DMS 273 (cell line): Measurements from ENCODE around the gene SCN4A.
"Not testable (repeated sequence)": the region's sequence is repeated elsewhere in the genome, so short reads cannot be mapped to it uniquely, and the experiment has no call there.

ENCODE experiments used
- DNase-seq: peaks from one replicate; lab custom pipeline; 2025; ENCODE audit not compliant: unreplicated experiment; lab: John Stamatoyannopoulos, UW

The SCN4A gene

GRCh38 chr17:63939401-63939800, 33.3 kb downstream of the SCN4A start:
- no peak for DNase-seq

GRCh38 chr17:63937920-63938319, 34.8 kb downstream of the SCN4A start:
- DNase-seq, result no peak

- no peak for DNase-seq
Measured at GRCh38 chr17:63937319-63937718, 35.4 kb downstream of the SCN4A start.

DNA sequence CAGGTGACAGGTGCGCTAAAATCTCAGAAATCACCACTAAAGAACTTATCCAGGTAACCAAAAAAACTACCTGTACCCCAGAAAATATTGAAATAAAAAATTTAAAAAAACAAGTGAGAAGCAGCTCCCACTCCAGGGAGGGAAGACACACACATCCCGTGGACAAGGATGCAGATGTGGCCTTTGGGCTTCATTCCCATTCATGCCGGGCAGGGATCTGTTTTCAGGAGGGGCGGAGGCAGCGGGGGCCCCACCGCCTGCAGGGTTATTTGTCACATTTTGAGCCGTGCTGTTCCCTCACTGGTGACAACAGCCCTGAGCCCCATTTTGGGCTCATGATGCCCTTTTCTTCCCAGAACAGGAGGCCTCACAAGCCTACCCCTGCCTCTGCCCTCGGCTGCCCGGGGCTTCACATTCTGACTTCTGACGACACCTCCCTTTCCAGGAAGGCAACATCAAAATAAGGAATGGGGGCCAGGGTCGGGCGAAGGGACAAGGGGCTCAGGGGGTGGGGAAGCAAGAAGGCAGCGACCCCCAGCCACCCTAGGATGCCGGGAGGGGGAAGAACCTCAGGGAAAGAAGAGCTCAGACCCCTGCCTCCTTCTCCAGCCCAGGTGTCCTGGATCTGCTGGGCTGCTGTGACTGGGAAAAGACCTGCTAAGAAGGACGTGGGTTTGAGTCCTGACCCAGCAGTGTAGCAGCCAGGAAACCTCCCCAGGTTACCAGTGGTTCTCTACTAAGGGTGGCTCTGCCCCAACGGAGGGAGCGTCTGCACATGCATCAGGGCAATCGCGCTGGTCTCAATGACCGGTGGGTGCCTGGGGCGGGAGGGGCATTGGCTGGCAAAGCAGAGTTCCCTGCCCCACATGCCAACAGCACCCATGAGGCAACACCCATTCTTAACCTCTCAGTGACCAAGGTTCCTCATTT, 38.3 kb downstream of the SCN4A start:
- no peak for DNase-seq

GRCh38 chr17:63933598-63933997, 39.1 kb downstream of the SCN4A start:
- DNase-seq, result no peak

DNA sequence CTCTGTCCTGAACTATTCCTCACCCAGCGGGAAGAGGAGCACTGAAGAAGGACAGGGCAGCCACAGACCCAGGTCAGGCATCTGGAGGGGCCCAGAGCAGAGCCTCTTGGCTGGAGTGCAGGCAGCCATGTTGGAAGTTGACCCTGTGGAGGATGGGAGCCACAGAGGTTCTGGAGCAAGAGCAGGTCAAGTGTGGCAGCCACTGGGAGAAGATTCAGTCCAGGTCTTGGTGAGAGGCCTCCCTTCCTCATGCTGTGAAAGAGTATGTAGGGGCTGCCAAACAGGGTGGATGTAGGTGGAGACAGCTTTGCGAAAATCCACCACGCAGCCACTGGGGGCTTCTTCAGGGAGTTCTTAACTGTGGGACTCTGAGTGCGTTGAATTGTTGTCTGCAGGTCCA, 40.0 kb downstream of the SCN4A start:
- no peak for DNase-seq

GRCh38 chr17:63931981-63932561, 40.6 kb downstream of the SCN4A start, which contains the start of gene CD79B:
Gene CD79B (minus strand): TSS chr17:63932331. CDS start chr17:63932261, 70 bp downstream.
- no peak for DNase-seq

DNA sequence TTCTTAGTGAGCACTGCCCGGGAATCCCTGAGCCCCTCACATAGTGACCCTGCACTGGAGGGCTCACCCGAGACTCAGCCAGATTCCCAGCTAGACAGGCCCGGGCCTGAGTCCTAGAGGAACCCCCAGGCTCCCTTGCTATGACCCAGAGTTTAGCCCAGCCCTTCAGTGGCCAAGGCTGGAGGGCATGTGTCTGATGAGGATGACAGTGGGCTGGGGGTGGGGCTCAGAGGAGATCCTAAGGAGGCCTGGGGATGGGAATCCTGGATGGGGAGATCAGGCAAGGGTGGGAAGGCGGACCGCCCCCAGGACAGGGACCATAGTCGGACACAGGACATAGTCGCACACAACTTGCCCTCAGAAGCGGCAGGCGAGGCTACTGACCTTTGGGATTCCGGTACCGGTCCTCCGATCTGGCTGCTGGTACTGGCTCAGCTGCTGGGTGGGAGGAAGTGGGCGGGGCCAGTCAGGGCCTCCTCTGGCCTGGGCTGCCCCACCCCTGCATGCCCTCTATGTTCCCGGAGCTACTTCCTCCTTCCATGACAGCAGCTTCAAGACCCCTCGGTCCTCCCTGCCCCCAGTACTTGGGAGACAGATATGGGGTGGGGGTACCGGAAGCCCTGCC, 41.7 kb downstream of the SCN4A start:
- no peak for DNase-seq

DNA sequence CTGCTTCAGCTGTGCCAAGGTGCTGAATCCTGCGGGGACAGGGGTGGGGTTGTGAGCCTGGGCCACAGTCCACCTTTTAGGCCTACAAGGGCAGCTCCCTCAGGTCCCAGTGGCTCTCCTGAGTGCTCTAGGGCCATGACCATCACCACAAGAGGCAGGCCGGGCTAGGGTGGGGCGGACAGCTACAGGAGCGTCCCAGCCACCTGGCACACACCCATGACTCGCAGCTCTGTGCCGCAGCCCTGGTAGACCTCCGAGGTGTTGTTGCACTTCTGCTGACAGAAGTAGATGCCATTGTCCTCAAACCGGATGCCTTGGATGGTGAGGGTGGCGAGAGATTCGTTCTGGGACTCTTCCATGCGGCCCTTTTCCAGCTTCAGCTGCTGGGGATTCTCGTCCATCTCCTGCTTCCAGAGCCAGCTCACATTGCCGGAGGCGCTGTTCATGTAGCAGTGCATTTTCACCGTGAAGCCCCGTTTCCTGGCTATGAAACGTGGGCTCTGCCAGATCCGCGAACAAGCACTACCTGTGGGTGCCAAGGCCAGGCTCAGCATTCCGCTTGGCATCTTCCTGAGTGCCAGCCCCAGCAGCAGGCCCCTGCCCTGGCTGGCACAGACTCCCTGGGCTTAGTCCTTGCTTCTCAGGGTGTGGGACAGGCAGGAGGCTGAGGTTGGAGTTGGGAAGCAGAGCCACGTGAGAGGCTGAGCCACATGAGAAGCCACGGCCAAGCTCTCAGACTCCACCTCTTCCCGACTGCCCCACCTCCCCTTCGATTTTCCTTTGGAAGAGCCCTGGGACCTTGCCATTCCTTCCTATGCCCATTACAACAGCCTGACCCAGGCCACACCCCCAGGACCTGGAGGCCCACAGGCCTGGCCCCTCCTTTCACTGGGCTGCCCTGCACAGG, 42.6 kb downstream of the SCN4A start:
- DNase-seq, result no peak

DNA sequence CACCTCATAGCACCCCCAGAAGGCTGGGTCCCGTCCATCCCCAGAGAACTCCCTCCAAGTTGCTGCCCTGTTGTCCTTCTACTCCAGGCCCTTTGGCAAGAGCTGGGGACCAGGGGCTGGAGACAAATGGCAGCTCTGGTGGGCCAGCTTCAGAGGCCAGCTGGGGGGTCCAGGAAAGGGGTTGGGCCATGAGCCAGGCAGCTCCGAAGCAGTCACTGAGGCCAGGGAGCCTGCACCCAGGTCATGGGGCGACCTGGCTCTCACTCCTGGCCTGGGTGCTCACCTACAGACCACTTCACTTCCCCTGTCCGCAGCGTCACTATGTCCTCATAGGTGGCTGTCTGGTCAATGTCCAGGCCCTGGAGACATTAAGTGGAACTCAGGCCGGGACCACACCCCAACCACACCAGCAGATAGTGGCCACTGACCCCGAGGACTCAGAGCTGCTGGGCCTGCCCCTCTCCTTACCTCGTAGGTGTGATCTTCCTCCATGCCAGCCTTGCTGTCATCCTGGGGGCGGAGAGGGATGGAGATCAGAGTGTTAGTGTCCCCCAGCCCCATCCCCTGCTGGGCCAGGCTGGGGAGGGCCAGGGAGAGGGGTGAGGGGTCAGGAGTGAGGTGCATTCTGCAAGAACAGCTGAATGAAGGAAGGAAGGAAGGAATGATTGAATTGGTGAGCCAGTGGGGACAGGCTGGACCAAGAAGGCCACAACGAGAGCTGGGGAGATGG, 43.6 kb downstream of the SCN4A start:
- DNase-seq, result no peak

- no peak for DNase-seq
Measured at GRCh38 chr17:63928172-63928666, 44.5 kb downstream of the SCN4A start.

DNA sequence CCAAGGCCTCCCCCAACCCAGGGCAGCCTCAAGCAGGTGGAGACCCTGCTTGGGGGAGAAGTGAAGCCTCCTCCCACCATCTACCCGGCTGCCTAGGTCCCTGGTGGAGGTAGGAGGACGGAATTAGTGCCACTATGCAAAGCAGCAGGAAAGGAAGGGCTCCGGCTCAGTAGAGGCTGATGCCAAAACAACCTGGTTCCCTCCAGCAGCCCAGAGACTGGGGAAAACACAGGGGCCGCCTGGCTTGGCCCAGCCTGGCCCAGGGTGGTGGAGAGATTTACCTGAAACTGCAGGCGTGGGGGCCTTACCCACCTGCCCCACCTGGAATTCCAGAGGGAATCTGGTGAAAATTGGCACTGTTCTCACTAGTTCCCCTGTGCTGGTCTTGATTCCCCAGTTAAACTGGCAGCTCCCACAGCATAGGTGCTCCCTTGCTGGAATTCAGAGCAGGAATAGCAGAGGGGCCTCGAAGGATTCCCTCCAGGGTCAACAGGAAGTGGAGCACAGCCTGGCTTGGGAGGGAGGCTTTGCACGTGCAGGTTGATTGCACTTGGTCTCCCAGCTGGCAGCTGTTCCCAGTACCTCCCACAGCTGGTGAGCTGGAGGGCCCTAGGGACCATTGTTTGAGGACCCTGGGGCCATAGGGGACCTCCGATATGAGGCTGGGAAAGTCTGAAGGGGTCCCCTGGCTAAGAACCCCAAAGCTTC, 45.1 kb downstream of the SCN4A start:
- DNase-seq, result peak; percentile 18

GRCh38 chr17:63926164-63926563, 46.6 kb downstream of the SCN4A start:
- no peak for DNase-seq

DNA sequence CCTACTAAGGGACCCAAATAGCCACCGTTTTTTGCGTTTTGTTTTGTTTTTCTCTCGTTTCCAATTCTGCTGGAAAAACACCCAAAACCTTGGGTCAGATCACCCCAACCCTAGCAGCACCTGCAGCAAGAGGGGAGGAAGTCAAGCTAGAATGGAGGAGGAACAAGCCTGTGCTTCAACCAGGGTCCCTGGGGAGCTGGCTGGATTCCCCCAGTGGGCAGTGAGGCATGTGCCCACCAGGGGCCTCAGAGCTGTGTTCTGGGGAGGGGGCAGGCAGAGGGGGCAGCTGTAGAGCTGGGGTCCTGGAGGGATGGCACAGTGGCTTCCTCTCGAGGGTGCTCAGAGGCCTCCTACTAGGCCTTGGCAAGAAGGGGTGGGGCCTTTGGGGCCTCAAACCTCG, 47.1 kb downstream of the SCN4A start:
- DNase-seq, result no peak

- not testable (repeated sequence) for DNase-seq
Measured at GRCh38 chr17:63922402-63922801, 50.3 kb downstream of the SCN4A start.

DNA sequence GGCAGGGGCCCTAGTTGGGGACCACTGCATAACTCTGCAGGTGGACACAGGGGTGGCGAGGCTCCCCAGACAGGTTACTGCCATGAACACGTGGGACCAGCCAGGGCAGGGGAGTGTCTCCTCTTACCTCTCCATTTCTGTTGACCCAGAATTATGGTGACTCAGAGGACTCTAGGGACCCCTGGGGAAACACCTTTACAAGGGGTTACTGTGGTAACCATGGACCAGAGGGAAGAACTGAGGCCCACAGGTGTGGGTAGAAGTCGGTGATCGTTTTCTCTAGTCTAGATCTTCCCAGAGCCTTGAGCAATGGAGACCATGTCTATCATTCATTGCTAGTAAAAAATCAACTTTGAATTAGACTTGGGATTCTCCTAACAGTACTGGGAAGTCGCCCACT, 51.9 kb downstream of the SCN4A start:
- DNase-seq, result not testable (repeated sequence)

- DNase-seq, result not testable (repeated sequence)
Measured at GRCh38 chr17:63920050-63920449, 52.7 kb downstream of the SCN4A start.

- DNase-seq, result peak; percentile 74
Measured at GRCh38 chr17:63919311-63919723, 53.4 kb downstream of the SCN4A start.

DNA sequence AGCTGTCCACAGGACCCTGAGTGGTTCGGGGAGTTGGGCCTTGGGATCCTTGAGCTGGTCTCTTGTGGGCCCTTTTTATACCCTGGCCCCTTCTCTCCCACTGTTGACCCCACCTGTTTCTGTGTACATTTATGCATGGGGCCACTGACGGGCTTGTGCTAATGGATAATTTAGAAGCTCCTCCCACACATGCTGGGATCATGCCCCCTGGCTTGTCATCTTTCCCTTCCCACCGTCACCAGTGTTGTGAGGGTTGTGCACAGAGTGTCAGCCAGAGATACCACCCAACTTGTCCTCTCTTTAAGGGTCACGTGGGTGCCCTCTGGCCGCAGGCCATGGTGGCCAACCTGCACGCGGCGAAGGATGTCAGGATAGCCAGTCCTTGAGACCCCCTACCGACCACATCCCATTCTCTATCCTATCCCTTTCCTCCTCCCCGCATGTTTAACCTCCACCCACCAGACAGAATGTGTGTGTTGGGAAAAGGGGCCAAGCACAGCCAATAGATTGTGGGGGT, 53.9 kb downstream of the SCN4A start, which contains the start of gene GH1:
GH1 (minus strand) TSS at position 51 of the 517 bp plus-strand sequence. CDS start 63 bp downstream, outside the sequence.
- DNase-seq, result not testable (repeated sequence)
